HG02798 (cell line): ENCODE data around the gene CDC14A.

Source experiments
- ATAC-seq: cut with Tn5 transposase; IDR thresholded peaks from one replicate; pipeline ENCODE4 v1.9.1; 2021; ENCODE audit warnings: mild to moderate bottlenecking; ENCODE audit not compliant: unreplicated experiment, poor library complexity

Gene CDC14A

DNA sequence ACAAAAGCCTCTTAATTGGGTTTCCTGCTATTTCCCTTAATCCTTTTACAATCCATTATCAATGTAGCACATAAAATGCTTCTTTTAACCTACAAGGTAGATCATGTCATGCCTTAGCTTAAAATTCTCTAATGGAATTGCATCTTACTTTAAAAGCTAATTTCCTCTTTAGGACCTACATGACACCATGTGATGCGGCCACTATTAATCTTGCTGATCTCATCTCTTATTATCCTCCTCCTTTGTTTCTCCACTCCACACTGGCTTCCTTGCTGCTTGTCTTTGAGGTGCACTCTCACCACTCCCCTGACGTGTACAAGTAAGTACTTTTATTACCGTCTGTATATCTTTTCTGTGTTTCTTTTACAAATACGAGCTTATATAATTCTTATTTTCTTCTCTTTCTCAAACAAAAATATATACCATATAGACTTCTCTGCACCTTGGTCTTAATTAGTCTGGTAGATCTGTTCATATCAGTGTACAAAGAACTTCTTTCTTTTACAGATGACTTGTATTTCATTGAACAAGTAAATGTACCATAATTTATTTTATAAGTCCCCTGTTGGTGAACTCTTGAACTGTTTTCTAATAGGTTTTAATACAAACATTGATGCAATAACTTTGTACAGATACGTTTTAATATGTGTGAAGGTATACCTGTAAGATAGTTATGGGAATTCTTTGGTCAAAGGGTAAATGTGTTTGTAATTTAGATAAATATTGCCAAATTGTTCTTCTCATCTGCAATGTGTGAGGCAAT, 213.8 kb downstream of the CDC14A start:
- ATAC-seq: no peak

DNA sequence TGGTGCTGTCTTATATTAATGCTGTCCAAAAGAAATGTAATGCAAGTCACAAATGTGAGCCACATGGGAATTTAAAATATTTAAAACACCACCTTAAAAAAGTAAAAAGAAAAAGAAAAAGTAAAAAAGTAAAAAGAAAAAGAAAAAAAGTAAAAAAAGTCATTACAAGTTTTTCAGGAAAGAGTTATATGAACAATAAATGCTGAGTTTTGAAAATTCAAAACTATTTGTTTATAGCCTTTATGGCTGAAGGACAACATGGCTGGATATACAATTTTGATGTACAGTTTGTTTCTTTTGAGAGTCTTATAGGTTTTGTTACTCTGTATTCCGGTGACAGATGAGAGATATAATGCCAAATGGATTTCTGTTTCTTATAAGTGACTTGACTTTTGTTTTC, 214.8 kb downstream of the CDC14A start:
- no peak for ATAC-seq
